Activated CD8-positive, alpha-beta memory T cell treated with anti-CD3 and anti-CD28 coated beads for 48 hours (primary cell): Measurements from ENCODE around the gene PLAAT3.
"Not testable (repeated sequence)": the region's sequence is repeated elsewhere in the genome, so short reads cannot be mapped to it uniquely, and the experiment has no call there.

Source experiments
- DNase-seq, 3 experiments: peaks; one replicate each; pipeline ENCODE4 v3.0.0-alpha.2; 2020; ENCODE audit warnings: low read depth in 2 of 3, low spot score in 2 of 3

PLAAT3 gene

DNA sequence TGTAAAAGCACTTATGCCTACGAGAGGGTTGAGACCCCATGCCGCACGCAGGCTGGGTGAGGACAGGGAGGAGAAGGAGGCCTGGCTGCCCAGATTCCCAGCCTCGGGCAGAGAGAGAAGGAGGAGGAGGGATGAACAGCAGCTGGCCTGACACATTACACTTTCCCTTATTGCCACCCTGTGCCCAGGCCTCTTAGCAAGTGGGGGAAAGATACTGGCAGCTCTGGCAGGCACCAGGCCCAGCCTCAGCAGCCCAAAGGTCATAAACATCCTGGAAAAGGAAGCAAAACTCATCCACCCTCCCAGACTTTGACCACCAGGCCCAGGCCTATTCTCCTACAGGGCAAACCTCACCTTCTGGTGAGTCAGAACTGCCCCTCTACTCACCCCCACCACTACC is 4.7 kb downstream of the PLAAT3 start:
- no peak for DNase-seq

DNA sequence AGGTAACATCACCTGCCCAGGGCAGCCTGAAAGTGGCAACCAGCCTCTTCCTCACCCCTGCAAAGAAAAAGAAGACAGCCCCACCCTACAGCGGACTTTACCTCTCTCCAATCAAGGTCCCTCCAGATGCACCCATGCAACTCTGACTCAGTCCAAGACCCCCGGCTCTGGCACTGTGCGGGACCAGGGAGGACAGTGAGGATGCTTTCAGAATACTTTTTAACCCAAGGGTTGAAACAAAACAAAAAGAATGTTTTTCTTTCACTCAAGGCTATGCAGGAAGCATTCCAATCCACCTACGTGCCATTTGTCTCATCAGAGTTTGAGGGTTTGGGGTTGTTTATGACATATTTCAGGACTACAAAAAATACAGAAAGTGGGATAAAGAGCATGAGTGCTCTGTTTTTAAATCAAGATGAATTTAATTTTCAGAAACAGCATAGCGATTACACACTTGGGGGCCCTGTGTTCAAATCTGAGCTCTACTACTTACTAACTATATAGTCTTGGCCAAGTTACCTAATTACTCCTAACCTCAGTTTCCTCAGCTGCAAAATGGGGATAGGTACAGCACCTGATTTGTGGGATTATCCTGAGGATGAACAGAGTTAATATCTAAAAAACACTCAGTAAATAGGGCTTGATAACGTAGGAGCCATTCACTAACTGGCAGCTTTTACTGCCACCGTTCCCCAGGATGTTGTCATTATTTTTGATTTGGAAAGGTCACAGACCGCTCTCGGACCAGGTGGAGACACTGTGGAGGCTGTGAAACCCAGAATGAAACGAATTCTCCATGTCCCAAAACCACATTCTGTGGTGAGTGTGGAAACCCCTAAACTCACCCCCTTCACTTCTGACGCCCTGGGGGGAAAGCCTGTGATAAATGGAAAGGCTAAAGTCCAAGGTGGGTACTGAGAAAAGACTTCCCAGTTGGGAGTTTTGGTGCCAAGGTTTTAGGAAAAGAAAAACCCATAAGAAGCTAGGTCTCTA is 5.6 kb downstream of the PLAAT3 start:
- no peak for DNase-seq

DNA sequence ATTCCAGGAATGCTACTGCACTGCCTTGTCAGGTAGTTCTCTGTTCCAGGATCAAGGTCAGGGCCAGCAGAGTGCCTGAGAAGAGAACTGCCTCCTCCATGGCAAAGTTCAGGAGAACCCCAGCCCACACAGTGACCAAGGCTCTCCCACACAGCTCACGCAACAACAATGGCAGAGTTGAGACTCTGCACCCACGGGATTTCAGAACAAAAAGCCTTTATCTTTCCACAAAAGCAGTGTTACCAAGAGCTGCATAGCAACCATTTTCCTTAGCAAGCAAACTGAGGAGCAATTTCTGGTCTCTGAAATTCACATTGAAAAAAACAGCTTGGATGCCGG is 11.1 kb downstream of the PLAAT3 start:
- DNase-seq = no peak

DNA sequence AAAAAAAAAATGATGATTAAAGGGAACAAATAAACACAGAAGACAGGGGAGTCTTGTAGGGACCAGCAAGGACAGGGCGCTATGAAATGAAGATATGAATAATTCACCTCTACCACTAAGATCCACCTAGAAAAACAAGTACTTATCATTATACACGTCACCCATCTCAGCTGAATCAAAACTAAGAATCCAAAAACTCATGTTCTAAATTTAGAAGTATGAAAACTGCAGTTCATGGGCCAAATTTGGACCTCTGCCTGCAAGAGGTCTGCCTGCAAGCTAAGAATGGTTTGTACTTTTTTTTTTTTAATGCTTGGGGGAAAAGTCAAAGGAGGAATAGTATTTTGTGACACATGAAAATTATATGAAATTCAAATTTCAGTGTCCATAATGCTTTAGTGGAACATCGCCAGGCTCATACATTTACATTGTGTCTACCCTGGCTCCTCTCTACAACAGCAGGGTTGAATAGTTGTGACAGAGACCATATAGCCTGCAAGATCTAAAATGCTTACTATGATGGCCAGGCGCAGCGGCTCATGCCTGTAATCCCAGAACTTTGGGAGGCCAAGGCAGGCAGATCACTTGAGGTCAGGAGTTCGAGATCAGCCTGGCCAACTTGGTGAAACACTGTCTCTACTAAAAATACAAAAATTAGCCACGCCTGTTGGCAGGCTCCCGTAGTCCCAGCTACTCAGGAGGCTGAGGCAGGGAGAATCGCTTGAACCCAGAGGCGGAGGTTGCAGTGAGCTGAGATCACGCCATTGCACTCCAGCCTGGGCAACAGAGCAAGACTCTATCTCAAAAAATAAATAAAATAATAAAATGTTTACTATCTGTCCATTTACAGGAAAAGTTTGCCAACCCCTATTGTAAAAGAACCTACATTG is 11.7 kb downstream of the PLAAT3 start:
- not testable (repeated sequence) for DNase-seq

DNA sequence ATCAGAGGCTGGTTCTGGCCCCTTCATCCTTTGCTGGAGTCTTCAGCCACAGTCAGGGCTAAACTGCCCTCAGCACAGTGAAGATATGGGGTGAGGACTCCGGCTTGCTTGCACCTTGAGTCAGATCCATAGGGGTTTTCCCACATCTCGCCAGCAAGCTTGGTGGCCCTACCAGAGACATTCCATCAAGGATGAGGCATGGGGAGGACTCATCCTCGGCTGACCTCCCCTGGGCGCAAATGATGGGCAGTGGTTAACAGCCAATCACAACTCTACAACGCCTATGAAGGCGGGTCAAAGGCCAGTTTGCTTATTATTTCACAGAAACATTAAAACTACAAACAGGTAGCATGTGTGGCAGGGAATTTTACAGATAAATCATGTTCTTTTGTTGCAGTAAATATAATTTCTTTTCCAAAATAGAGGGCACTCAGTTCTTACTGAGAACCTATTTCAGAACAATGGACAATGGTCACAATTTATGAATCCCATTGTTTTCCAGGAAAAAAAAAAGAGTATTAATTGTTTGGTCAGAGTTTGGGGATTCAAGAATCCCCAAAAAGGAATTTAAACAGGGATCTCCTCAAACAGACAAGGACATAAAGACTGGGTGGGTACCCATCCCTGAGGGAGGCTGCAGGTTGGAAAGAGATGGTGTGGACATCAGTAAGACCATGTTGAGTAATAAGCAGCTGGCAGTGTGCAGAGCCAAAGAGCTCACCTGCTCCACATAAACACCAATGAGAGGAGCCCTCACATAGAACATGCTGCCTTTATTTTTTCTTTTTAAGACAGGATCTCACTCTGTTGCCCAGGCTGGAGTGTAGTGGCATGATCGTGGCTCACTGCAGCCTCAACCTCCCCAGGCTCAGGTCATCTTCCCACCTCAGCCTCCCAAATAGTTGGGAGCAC is 14.8 kb downstream of the PLAAT3 start:
- no peak for DNase-seq

DNA sequence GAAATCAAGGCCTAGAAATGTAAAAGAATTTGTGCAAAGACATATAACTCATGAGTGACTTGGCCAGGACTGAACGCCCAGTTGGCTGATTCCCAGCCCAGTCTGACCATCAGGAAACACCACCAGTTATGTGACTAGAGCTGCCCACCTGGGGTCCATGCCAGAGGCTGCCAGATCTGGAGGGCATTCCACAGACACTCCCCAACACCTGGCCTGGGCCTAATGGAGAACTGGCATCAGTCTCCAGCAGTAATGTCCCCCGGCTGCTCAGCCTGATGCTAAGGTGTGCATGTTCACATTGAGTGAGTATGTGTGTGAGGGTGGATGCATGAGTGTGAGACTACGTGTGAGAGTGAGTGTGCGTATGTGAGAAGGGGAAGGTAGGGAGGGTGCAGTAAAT is 15.7 kb downstream of the PLAAT3 start:
- DNase-seq = no peak

DNA sequence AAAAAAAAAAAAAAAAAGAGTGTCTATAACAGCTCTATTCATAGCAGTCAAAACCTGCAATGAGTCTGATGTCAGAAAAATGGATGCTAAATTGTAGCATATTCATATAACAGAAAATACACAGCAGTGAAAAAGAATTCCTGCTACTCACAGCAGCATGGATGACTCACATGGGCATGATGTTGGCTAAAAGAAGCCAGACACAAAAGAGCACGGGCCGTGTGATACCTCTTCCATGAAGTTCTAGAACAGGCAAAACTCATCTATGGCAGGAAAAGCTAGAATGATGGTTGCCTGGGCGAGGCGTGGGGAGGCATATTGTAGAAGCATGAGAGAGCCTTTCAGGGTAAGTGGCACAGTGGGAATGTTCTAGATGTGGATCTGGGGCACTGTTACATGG is 18.9 kb downstream of the PLAAT3 start:
- DNase-seq = no peak

DNA sequence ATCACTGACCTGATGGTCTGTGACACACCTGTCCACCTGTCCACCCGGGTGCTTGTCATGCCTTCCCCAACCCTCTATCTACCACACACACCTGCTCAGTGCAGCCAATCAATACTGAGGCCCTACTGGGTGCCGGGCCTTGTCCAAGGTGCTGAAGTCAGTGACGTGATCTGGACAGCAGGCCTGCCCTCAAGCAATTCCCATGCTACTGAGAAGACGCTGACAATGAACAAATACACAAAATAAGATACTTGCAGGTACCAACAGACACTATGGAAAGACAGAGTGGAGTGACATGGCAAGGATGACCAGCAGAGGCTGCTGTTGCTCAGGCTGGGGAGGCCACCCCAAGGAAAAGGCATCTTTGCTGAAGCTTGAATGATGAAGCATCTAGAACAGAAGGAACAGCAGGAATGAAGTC is 21.2 kb downstream of the PLAAT3 start:
- no peak for DNase-seq

DNA sequence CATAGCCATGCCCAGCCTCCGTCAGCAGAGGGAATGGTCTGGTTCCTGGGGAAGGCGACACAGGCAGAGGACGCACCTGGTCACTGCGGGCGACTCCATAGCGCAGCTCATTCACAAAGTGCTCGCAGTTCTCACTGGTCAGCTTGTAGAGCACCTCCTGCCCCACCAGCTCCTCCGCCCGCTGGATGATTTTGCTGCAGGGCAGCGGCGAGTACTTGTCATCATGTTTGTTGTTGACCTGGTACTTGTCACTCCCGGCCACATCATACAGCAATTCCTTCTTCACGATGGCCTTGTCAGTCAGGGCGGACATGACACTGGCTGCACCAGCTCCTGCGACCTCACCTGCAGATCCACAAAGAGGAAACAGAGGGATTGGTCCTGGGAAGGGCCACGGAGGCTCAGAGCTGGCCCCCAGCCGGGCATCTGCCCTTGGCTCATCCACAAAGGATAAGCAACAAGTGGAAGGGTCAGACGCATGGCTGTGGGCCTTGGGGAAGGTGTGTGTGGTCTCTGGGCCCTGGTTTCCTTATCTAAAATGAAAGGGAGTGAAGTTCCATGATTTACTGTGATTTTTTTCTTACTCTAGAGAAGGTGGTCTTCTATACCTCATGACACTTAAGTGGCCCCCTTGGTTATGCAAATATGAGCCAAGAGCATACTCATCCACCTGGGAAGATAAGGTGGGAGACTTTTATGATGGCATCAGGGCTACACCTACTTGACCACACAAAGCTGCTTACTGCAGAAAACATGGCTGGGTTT is 24.0 kb downstream of the PLAAT3 start:
- DNase-seq = no peak

DNA sequence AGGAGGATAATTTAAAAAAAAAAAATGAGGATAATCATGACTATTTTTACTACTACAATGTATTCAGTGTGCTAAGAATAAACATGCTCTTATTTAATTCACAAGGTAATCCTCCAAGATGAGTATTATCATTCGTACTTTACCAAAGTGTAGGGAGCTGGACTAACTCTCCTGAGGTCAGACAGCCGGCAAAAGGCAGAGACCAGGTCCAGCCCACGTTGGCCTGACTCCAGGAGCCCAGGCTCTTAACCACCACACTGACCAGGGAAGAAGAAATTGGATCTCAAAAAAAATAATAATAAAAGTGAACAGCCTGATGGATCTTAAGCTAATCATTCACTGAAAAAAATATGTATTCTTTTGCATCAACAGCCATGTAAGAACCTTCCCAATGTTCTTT is 25.2 kb downstream of the PLAAT3 start:
- DNase-seq = no peak

DNA sequence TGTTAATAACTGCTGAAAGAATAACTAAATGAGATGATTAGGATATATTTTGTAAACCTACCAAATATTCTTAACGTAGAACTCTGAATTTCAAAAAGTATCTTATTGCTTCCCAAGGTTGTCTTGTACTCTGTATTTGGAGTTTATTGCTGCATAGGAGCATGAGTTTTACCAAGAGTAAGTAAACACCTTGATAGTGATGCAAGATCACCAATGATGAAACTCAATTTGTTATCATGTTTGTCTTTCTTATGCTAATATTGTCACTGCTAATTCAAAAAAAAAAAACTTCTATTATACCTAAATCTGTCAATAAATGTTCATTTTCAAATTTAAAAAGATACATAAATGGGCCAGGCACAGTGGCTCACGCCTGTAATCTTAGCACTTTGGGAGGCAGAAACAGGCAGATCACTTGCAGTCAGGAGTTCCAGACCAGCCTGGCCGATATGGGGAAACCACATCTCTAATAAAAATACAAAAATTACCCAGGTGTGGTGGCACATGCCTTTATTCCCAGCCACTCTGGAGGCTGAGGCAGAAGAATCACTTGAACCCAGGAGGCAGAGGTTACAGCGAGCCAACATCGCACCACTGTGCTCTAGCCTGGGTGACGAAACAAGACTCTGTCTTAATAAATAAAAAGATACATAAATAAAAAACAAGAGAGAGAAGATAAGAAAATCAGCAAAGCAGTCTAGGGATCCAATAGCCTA is 27.6 kb downstream of the PLAAT3 start:
- no peak for DNase-seq

DNA sequence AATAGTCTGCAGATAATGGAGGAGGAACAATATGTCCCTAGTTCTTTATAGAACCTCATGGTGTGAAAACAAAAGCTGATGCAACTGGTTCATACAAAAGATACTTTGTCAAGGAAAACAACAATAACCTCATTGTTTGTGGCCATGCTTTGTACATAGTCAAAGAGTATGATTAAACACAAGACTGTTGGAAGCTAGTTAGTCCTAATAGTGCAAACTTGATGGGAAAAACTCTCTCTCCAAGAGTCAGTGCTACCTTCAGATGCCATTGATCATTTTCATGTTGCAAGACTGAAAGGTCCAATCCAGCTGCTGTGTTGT is 30.9 kb downstream of the PLAAT3 start:
- DNase-seq = no peak

DNA sequence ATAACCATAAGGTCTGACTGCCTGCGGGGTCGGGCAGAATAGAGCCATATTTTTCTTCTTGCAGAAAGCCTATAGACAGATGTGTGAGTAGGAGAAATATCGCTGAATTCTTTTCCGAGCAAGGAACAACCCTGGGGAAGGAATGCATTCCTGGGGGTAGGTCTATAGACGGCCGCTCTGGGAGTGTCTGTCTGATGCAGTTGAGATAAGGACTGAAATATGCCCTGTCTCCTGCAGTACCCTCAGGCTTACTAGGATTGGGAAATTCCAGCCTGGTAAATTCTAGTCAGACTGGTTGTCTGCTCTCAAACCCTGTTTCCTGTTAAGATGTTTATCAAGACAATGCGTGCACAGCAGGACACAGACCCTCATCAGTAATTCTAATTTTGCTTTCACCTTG is 33.0 kb downstream of the PLAAT3 start:
- not testable (repeated sequence) for DNase-seq

DNA sequence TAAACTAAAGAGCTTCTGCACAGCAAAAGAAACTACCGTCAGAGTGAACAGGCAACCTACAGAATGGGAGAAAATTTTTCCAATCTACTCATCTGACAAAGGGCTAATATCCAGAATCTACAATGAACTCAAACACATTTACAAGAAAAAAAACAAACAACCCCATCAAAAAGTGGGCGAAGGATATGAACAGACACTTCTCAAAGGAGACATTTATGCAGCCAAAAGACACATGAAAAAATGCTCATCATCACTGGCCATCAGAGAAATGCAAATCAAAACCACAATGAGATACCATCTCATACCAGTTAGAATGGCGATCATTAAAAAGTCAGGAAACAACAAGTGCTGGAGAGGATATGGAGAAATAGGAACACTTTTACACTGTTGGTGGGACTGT is 35.4 kb downstream of the PLAAT3 start:
- not testable (repeated sequence) for DNase-seq

DNA sequence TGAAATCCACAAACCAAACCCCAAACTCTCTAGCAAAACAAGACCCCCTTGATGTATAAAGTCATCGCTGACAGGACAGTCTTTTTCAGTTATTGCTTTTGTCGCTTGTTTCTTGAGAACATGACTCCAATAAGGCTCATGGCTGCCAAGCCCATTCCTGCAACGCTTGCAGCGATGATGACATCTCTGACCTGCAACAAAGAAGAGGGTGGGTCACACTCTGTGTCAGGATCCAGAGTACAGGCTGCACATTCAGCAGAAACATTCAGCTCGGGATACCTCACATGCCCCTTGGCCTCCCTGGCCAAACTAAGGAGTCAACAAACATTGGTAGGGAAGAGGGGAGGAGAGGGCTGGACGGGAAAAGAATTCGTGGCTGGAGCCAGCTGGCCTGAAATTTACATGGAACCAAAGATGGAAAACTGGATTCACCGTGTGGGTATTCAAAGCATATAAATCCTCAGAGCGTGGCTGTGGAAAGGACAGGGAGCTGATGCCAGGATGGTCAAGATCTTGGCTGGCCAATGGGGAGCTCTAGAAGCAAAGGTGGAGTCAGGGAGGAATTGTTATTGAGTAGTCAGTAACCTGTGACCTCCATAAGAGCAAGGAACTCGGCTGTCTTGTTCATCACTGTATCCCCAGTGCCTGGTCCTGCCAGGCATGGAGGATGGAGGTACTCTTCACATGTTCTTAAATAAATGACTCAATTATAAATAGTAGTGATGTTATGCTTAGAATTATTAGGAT is 39.2 kb downstream of the PLAAT3 start:
- no peak for DNase-seq

DNA sequence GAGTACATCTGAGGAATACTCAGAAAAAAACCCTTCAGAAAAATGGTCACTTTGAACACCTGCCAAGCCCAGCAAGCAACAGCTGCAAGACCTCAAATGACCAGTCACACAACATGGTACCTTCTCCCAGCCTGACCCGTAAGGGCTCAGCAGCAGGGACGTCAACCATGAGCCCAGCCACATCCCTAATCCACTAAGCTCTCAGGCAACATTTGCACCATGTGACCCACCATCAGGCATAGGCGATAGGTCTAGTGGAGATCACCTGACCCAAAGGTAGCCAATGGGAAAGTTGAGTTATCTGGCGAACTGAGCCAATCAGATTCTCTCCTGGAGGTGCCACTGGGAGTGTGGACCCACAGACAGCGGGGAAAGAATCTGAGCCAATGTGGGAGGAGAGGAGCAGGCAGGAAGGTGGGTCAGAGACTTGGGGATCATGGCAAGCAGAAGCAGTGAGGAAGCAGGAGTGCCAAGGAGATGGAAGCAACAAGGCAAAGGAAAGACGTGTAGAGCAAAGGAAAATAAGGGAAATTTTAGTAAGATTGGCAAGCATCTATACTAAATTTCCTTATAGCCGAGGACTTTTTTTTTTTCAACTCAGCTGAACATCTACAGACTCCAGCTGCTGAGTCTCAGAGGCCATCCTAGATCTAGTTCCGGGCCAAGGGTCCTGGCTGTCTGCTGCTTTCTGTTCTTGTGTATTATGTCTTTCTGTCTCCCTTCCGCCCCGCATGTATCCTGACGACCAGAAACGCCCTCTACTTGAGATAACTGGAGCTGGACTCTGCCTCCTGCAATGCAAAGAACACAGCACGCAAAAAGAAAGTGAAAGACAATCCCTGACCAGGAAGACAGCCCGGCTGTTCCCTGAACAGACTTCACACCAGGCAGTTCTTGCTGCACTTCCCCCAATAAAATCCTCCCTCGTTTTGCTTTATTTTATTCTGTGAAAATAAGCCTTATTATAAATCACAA is 40.1 kb downstream of the PLAAT3 start:
- no peak for DNase-seq

DNA sequence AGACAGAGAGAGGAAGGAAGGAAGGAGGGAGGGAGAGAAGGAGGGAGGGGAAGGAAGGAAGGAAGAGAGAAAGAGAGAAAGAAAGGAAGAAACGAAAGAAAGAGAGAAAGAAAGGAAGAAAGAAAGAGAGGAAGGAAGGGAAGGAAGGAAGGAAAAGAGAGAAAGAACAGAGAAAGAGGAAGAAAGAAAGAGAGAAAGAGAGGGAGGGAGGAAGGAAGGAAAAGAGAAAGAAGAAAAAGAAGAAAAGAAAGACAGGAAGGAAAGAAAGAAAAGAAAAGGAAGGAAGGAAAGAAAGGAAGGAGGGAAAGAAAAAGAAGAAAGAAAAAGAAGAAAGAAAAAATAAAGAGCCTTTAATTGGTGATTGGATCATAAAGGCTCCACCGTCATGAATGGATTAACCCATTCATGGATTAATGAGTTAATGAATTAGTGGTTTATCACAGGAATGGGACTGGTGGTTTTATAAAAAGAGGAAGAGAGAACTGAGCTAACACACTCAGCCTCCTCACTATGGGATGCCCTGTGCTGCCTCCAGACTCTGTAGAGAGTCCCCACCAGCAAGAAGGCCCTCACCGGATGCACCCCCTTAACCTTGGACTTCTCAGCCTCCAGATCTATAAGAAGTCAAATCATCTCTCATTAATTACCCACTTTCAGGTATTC is 42.1 kb downstream of the PLAAT3 start:
- DNase-seq = no peak
